Suprapubic skin (tissue), 4 donors: ENCODE results near the gene TTLL1. TPM values are rescaled to one million over a fixed set of nuclear protein-coding genes. Genes with fewer than 3 reads are reported as not detected.

Experiments
- DNase-seq, 2 donors: peaks; one replicate each; pipeline ENCODE4 v3.0.0-alpha.2; 2019; ENCODE audit warnings: low spot score in 2 of 2
- H3K27ac ChIP-seq: fragments of 200-600 bp; sonication (generic); one replicate; pipeline ENCODE4 v1.5.1; 2019
- H3K27me3 ChIP-seq: fragments of 200-600 bp; sonication (generic); one replicate; pipeline ENCODE4 v1.5.1; 2019
- H3K36me3 ChIP-seq: fragments of 200-600 bp; sonication (generic); one replicate; pipeline ENCODE4 v1.5.1; 2019
- H3K4me1 ChIP-seq: fragments of 200-600 bp; sonication (generic); one replicate; pipeline ENCODE4 v1.5.1; 2019
- H3K4me3 ChIP-seq: fragments of 200-600 bp; sonication (generic); one replicate; pipeline ENCODE4 v1.5.1; 2019; ENCODE audit warnings: mild to moderate bottlenecking
- H3K9me3 ChIP-seq: fragments of 200-600 bp; sonication (generic); one replicate; pipeline ENCODE4 v1.5.1; 2019
- EP300 ChIP-seq: sonication (generic); formaldehyde crosslinking; IDR thresholded peaks from one replicate; pipeline ENCODE4 v1.6.1; 2017; ENCODE audit warnings: antibody characterized with exemption
- POLR2A ChIP-seq, 2 donors: fragments of 450-650 bp; IDR thresholded peaks; one replicate each; pipeline ENCODE4 v1.6.1; 2017; ENCODE audit warnings: antibody characterized with exemption in 2 of 2, mild to moderate bottlenecking in 2 of 2, moderate library complexity in 2 of 2
- POLR2AphosphoS5 ChIP-seq, 3 donors: sonication (generic); formaldehyde crosslinking; IDR thresholded peaks; one replicate each; pipeline ENCODE4 v1.6.1; 2017; ENCODE audit warnings: antibody characterized with exemption in 3 of 3
- WGBS: methylation state at CpG from one replicate; pipeline ENCODE4 v1.1.5; 2018; 5-methylcytosine and 5-hydroxymethylcytosine counted together
- total RNA-seq, 4 donors: library from RNA; depleted of rRNA; stranded (reverse); fragments of >200 nt; gene quantifications; one replicate each; pipeline ENCODE4 v1.1.0, GENCODE V29; 2016
- TF ChIP-seq, protein P1 (sequence below), 2 donors: fragments of 200-600 bp in 1 of 2; fragments of 450-650 bp in 1 of 2; sonication (generic) in 1 of 2; IDR thresholded peaks; one replicate each; pipeline ENCODE4 v1.5.1; 2016 to 2019; ENCODE audit warnings: antibody characterized with exemption in 2 of 2, mild to moderate bottlenecking in 1 of 2, moderate library complexity in 1 of 2

The TTLL1 gene
- total RNA-seq, 4 donors from 2014 or later: 4.3 to 8.7 (median 5.0) TPM

DNA sequence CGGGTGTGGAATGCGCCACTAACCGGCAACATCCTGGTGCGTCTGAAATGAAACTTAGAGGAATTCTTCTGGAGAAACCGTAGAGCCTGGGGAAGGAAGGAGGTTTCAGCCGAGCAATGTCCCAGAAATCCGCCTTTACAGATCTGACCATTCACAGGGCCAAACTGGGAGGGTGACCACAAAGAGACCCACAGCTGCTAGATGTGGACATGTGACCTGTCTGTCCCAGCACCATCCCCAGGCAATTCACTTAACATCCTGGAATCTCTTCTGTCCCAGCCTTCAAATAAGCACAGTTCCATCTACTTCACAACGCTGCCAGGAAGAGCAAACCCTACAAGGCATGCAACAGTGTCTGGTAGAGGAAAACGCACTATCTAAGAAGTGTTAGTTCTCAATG lies 44.2 kb upstream of the TTLL1 start:
- H3K4me1 ChIP-seq: peaks cover 2% of the 10 kb centered on the region
- no peak overlapping the region for H3K4me3 ChIP-seq
- 82% methylated on average over 9 of the region's 9 CpGs for WGBS
- DNase-seq: no peak
- H3K36me3 ChIP-seq: peaks cover 62% of the 10 kb centered on the region
- no peaks in the 10 kb centered on the region for H3K27me3 ChIP-seq
- TF ChIP-seq EP300: no peak
- TF ChIP-seq, protein P1, sequence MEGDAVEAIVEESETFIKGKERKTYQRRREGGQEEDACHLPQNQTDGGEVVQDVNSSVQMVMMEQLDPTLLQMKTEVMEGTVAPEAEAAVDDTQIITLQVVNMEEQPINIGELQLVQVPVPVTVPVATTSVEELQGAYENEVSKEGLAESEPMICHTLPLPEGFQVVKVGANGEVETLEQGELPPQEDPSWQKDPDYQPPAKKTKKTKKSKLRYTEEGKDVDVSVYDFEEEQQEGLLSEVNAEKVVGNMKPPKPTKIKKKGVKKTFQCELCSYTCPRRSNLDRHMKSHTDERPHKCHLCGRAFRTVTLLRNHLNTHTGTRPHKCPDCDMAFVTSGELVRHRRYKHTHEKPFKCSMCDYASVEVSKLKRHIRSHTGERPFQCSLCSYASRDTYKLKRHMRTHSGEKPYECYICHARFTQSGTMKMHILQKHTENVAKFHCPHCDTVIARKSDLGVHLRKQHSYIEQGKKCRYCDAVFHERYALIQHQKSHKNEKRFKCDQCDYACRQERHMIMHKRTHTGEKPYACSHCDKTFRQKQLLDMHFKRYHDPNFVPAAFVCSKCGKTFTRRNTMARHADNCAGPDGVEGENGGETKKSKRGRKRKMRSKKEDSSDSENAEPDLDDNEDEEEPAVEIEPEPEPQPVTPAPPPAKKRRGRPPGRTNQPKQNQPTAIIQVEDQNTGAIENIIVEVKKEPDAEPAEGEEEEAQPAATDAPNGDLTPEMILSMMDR (IDR thresholded peaks at IDR 0.05): no peak
- no peak for TF ChIP-seq POLR2A (IDR thresholded peaks at IDR 0.05)
- TF ChIP-seq POLR2AphosphoS5 (IDR thresholded peaks at IDR 0.05): no peak
- H3K9me3 ChIP-seq: no peaks in the 10 kb centered on the region
- H3K27ac ChIP-seq: no peak overlapping the region

DNA sequence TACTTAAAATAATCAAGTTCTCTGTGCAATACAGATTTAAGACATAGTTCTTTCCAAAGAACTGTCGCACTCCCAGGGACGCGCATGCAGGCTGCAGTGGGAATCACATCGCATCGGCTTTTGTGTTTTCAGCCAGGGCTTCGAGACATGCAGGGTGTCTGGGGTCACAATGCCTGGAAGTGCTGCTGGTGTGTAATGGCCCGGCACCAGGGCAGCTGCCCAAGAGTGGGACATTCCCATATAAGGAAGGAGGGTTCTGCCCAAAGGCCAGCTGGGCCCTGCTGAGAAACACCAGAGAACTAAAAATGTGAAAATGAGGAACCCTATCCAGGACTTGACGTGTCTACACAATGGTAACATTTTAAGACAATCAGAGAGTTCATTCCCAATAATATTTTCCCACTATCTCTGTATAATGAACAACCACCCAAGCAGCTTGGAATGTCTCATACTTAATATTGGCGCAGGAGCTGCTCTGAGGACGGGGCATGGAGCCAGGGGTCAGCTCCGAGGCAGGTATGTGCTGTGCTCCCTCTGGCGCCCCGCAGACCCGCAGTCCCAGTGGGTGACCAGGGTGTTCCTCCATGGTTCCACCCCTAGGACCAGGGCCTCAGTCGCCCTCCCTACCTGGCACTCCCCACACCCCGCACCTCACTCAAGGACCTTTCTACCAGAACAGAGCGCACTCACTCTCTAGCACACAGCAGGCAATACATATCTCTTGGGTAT lies 42.7 kb upstream of the TTLL1 start:
- peaks cover 48% of the 10 kb centered on the region for H3K36me3 ChIP-seq
- TF ChIP-seq POLR2A (IDR thresholded peaks at IDR 0.05): no peak
- TF ChIP-seq, protein P1 (IDR thresholded peaks at IDR 0.05): no peak
- DNase-seq: no peak
- peaks cover 16% of the 10 kb centered on the region for H3K4me1 ChIP-seq
- H3K4me3 ChIP-seq: no peak overlapping the region
- no peaks in the 10 kb centered on the region for H3K9me3 ChIP-seq
- no peaks in the 10 kb centered on the region for H3K27me3 ChIP-seq
- 92% methylated on average over 17 of the region's 17 CpGs for WGBS
- no peak overlapping the region for H3K27ac ChIP-seq

DNA sequence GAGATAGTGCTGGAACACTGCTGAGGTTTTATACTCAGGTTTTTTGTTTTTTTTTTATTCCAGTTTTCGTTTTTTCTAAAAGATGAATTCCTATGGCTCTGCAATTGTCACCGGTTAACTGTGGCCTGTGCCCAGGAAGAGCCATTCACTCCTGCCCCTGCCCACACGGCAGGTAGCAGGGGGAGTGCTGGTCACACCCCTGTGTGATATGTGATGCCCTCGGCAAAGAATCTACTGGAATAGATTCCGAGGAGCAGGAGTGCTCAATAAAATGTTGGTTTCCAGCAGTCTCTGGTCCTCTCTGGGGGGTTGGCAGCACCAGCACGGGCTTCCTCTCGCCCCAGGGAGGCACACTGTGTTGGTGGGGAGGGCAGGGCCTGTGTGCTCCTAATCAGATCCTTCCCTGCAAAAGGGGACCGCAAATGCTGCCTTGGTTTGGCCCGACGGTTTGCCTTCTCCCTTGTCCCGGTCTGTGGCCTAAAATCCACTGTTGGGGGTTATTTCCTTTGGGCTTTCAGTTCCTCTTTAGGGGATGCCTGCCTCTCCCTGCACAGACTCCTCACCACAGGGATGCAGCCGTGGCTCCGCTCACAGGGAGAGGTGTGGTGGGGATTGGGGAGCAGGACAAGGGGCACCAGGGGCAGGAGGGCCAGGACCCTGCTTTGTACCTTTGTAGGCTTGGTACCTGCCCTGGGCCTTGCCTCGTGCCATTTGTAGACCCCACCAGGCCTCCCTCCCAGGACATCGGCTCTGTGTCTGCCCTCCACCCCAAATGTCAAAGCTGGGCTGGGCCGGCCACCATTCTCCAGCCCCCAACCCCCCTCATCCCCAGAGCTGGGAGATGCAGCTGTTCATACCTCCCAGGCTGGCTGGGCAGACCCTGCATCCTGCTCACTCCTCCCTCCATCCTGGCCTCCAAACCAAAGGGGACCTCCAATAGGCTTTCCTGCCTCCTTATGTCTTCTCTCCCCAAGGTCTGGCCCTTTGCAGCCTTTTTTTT lies 40.5 kb upstream of the TTLL1 start:
- Histone ChIP-seq H3K27ac (no peak overlapping the region), H3K4me3 (no peak overlapping the region), H3K4me1 (peaks cover 19% of the 10 kb centered on the region), H3K27me3 (no peaks in the 10 kb centered on the region), H3K36me3 (peaks cover 30% of the 10 kb centered on the region), H3K9me3 (no peaks in the 10 kb centered on the region)
- 61% methylated on average over 14 of the region's 16 CpGs for WGBS
- TF ChIP-seq, protein P1 (IDR thresholded peaks at IDR 0.05): no peak
- no peak for TF ChIP-seq POLR2A (IDR thresholded peaks at IDR 0.05)
- no peak for TF ChIP-seq EP300
- no peak for TF ChIP-seq POLR2AphosphoS5 (IDR thresholded peaks at IDR 0.05)
- DNase-seq: no peak

DNA sequence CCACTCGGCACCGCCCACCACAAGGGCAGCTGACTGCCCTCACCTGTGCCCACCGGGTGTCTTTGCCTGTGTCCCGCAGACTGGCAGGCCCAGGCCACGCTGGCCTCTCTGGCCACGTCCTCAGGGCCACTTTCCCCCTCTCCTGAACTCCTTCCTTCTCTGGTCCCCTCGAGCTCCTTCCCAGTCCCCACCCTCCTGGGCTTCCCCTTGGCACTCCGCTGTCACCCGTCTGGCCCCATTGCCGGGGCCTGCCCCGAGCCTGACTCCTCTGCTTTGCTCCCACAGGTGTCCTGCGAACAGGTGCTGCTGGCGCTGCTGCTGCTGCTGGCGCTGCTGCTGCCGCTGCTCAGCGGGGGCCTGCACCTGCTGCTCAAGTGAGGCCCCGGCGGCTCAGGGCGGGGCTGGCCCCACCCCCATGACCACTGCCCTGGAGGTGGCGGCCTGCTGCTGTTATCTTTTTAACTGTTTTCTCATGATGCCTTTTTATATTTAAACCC lies 39.8 kb upstream of the TTLL1 start:
- H3K9me3 ChIP-seq: no peaks in the 10 kb centered on the region
- peaks cover 19% of the 10 kb centered on the region for H3K4me1 ChIP-seq
- WGBS: 43% methylated on average over 18 of the region's 20 CpGs
- peaks cover 22% of the 10 kb centered on the region for H3K36me3 ChIP-seq
- H3K27me3 ChIP-seq: no peaks in the 10 kb centered on the region
- no peak for TF ChIP-seq POLR2AphosphoS5 (IDR thresholded peaks at IDR 0.05)
- no peak for TF ChIP-seq POLR2A (IDR thresholded peaks at IDR 0.05)
- no peak for TF ChIP-seq EP300
- TF ChIP-seq, protein P1 (IDR thresholded peaks at IDR 0.05): no peak
- H3K4me3 ChIP-seq: no peak overlapping the region
- no peak for DNase-seq
- no peak overlapping the region for H3K27ac ChIP-seq

DNA sequence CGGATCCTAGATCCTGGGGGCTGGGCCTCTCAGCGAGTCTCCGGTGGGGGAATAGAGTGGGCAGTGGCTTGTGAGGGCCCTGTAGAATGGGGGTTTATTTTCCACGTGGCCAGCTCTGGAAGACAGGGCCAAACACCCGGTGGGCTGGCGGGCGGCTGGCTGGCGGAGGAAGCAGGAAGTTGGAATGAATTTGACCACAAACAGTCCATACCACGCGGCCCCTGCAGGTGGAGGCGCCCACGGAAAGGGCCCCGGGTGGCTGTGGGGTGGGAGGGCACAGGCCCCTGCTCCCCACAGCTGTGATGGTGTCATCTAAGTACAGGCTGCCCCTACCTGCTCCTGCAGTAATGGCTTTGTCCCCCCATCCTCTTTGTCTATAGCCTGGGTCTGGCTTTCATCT lies 38.9 kb upstream of the TTLL1 start:
- H3K27me3 ChIP-seq: no peaks in the 10 kb centered on the region
- TF ChIP-seq POLR2AphosphoS5 (IDR thresholded peaks at IDR 0.05) (no peak), EP300 (no peak), POLR2A (IDR thresholded peaks at IDR 0.05) (no peak)
- TF ChIP-seq, protein P1 (IDR thresholded peaks at IDR 0.05): no peak
- H3K4me1 ChIP-seq: peaks cover 19% of the 10 kb centered on the region
- no peak overlapping the region for H3K4me3 ChIP-seq
- H3K27ac ChIP-seq: no peak overlapping the region
- H3K9me3 ChIP-seq: no peaks in the 10 kb centered on the region
- WGBS: 68% methylated on average over 13 of the region's 13 CpGs
- DNase-seq: no peak
- peaks cover 18% of the 10 kb centered on the region for H3K36me3 ChIP-seq
